ENCODE measurements around the gene TIMM17A. TPM values are rescaled to one million over a fixed set of nuclear protein-coding genes. Genes with fewer than 3 reads are reported as not detected.
"Not testable (repeated sequence)": the region's sequence is repeated elsewhere in the genome, so short reads cannot be mapped to it uniquely, and the experiment has no call there.

TIMM17A gene
- total RNA-seq, 1 experiment from 2014 or later: 56.1 TPM

DNA sequence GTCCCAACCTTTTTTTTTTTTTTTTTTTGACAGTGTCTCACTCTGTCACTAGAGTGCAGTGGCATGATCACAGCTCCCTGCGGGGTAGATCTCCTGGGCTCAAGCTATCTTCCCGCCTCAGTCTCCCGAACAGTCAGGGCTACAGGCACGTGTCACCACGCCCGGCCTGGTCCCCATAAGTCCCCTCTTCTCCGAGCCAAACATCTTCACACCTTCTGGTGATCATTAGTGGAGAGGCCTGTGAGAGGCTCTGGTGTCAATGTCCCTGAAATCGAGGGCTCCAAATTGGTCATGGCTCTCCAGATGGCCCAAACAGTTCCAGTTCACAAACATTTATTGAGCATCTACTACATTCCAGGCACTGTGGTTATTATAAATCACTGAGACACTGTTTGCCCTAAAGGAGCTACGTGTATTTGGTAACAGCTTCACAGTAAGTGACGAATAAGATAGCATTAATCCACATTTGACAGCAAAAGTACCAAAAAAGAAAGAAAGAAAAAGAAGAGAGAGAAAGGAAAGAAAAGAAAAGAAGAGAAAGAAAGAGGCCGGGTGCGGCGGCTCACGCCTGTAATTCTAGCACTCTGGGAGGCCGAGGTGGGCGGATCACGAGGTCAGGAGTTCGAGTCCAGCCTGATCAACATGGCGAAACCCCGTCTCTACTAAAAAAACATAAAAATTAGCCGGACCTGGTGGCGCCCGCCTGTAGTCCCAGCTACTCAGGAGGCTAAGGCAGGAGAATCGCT lies 867 bp upstream of the TIMM17A start:
- peaks cover 10% of the 10 kb centered on the region for H3K4me1 Mint-ChIP-seq
- ChIA-PET POLR2A (interaction anchor here (0.9 to 2.5 kb wide), 7 partner anchors 8 to 61 kb away, joined by 3 to 14 read pairs (median 5); partner anchors contain the start of genes ELF3 and LMOD1), CTCF (interaction anchor here (0.7 to 4.5 kb wide), 8 partner anchors 9 to 506 kb away, joined by 3 to 38 read pairs (median 6); partner anchors contain the start of gene LMOD1)
- peak overlapping the region; percentile 98 for H3K27ac Mint-ChIP-seq
- no peaks in the 10 kb centered on the region; the same call in 1 of the 2 replicates for H3K27me3 Mint-ChIP-seq (ENCODE audit: low read depth)
- H3K9me3 Mint-ChIP-seq: no peaks in the 10 kb centered on the region
- ATAC-seq (no peak), DNase-seq (ENCODE audit: low spot score) (peak; percentile 23)
- peaks cover 25% of the 10 kb centered on the region for H3K36me3 Mint-ChIP-seq
- H3K4me3 Mint-ChIP-seq: peak overlapping the region; percentile 97
- TF ChIP-seq ZNF317 (CRISPR knock-in tag; IDR thresholded peaks at IDR 0.05; ENCODE audit: borderline replicate concordance, low read depth): no peak
- no peak for TF ChIP-seq SMAD4 (CRISPR knock-in tag; IDR thresholded peaks at IDR 0.05)
- TF ChIP-seq NR1H2 (CRISPR knock-in tag; IDR thresholded peaks at IDR 0.05): no peak
- TF ChIP-seq, protein P1, sequence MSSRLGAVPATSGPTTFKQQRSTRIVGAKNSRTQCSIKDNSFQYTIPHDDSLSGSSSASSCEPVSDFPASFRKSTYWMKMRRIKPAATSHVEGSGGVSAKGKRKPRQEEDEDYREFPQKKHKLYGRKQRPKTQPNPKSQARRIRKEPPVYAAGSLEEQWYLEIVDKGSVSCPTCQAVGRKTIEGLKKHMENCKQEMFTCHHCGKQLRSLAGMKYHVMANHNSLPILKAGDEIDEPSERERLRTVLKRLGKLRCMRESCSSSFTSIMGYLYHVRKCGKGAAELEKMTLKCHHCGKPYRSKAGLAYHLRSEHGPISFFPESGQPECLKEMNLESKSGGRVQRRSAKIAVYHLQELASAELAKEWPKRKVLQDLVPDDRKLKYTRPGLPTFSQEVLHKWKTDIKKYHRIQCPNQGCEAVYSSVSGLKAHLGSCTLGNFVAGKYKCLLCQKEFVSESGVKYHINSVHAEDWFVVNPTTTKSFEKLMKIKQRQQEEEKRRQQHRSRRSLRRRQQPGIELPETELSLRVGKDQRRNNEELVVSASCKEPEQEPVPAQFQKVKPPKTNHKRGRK (CRISPR knock-in tag; IDR thresholded peaks at IDR 0.05; ENCODE audit: borderline replicate concordance): no peak
- no peak for TF ChIP-seq OVOL2 (CRISPR knock-in tag; IDR thresholded peaks at IDR 0.05; ENCODE audit: borderline replicate concordance)
- no peak for TF ChIP-seq MYBL2 (CRISPR knock-in tag; IDR thresholded peaks at IDR 0.05)
- TF ChIP-seq KAT7 (CRISPR knock-in tag; IDR thresholded peaks at IDR 0.05; ENCODE audit: borderline replicate concordance): no peak
- no peak for TF ChIP-seq NR3C1 (CRISPR knock-in tag; conservative IDR thresholded peaks at IDR 0.05; ENCODE audit: low read depth)
- no peak for TF ChIP-seq PRRX2 (CRISPR knock-in tag; IDR thresholded peaks at IDR 0.05)

DNA sequence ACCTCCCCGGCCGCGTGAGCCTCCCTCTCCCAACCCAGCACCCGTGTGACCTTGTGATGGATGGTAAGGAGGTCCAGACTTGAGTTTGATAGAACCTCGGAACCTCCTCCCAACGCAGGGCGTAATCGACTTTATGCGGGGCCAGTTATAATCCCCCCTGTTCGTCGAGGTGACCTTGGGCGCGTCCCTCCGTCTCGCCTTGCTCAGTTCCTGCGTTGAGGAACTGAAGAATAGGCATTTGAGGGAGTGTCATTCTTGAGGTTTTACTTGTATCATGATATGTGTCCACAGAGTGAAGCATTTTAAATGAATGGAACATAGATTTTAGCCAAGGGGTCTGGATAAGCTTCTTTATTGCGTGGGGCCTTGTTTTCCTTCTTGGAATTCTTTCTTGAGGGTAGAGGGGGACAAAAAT lies 433 bp downstream of the TIMM17A start:
- ATAC-seq: peak; percentile 53
- POLR2A ChIA-PET: interaction anchor here (0.9 to 2.5 kb wide), 6 partner anchors 9 to 62 kb away, joined by 3 to 14 read pairs (median 4); partner anchors contain the start of genes ELF3 and LMOD1
- Mint-ChIP-seq H3K9me3 (no peaks in the 10 kb centered on the region), H3K4me1 (peaks cover 10% of the 10 kb centered on the region), H3K36me3 (peaks cover 31% of the 10 kb centered on the region), H3K4me3 (peak overlapping the region; percentile 97), H3K27ac (peak overlapping the region; percentile 98), H3K27me3 (ENCODE audit: low read depth) (no peaks in the 10 kb centered on the region)
- TF ChIP-seq FOXP1 (CRISPR knock-in tag; IDR thresholded peaks at IDR 0.05; ENCODE audit: borderline replicate concordance): no peak
- TF ChIP-seq, protein P2, sequence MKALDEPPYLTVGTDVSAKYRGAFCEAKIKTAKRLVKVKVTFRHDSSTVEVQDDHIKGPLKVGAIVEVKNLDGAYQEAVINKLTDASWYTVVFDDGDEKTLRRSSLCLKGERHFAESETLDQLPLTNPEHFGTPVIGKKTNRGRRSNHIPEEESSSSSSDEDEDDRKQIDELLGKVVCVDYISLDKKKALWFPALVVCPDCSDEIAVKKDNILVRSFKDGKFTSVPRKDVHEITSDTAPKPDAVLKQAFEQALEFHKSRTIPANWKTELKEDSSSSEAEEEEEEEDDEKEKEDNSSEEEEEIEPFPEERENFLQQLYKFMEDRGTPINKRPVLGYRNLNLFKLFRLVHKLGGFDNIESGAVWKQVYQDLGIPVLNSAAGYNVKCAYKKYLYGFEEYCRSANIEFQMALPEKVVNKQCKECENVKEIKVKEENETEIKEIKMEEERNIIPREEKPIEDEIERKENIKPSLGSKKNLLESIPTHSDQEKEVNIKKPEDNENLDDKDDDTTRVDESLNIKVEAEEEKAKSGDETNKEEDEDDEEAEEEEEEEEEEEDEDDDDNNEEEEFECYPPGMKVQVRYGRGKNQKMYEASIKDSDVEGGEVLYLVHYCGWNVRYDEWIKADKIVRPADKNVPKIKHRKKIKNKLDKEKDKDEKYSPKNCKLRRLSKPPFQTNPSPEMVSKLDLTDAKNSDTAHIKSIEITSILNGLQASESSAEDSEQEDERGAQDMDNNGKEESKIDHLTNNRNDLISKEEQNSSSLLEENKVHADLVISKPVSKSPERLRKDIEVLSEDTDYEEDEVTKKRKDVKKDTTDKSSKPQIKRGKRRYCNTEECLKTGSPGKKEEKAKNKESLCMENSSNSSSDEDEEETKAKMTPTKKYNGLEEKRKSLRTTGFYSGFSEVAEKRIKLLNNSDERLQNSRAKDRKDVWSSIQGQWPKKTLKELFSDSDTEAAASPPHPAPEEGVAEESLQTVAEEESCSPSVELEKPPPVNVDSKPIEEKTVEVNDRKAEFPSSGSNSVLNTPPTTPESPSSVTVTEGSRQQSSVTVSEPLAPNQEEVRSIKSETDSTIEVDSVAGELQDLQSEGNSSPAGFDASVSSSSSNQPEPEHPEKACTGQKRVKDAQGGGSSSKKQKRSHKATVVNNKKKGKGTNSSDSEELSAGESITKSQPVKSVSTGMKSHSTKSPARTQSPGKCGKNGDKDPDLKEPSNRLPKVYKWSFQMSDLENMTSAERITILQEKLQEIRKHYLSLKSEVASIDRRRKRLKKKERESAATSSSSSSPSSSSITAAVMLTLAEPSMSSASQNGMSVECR (CRISPR knock-in tag; IDR thresholded peaks at IDR 0.05; ENCODE audit: borderline replicate concordance): 0 out of 2 replicates have a peak, but pooled peaks have one; percentile 5
- DNase-seq (ENCODE audit: low spot score): no peak
- CTCF ChIA-PET: interaction anchor here (1.0 to 4.5 kb wide), 5 partner anchors 10 to 78 kb away, joined by 3 to 38 read pairs (median 9); partner anchors contain the start of genes ELF3 and LMOD1

DNA sequence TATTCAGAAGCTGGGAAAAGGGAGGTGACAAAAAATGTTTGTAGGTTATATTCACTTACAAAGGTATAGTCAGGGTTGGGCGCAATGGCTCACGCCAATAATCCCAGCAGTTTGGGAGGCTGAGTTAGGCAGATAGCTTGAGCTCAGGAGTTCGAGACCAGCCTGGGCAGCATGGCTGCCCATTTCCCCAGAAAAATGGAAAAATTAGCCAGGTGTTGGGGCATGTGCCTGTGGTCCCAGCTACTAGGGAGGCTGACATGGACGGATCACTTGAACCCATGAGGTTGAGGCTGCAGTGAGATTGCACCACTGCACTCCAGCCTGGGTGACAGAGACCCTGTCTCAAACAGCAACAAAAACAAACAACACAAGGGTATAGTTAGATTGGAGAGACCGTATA lies 3.0 kb downstream of the TIMM17A start:
- no peak overlapping the region for H3K27ac Mint-ChIP-seq
- CTCF ChIA-PET: no interaction called here
- no peaks in the 10 kb centered on the region for H3K27me3 Mint-ChIP-seq (ENCODE audit: low read depth)
- POLR2A ChIA-PET: no interaction called here
- H3K4me3 Mint-ChIP-seq: no peak overlapping the region
- no peaks in the 10 kb centered on the region for H3K9me3 Mint-ChIP-seq
- no peak for DNase-seq (ENCODE audit: low spot score)
- H3K4me1 Mint-ChIP-seq: peaks cover 10% of the 10 kb centered on the region
- peaks cover 50% of the 10 kb centered on the region for H3K36me3 Mint-ChIP-seq
- ATAC-seq: no peak
- no peak for TF ChIP-seq ZNF219 (CRISPR knock-in tag; IDR thresholded peaks at IDR 0.05; ENCODE audit: borderline replicate concordance)
- TF ChIP-seq, protein P3, sequence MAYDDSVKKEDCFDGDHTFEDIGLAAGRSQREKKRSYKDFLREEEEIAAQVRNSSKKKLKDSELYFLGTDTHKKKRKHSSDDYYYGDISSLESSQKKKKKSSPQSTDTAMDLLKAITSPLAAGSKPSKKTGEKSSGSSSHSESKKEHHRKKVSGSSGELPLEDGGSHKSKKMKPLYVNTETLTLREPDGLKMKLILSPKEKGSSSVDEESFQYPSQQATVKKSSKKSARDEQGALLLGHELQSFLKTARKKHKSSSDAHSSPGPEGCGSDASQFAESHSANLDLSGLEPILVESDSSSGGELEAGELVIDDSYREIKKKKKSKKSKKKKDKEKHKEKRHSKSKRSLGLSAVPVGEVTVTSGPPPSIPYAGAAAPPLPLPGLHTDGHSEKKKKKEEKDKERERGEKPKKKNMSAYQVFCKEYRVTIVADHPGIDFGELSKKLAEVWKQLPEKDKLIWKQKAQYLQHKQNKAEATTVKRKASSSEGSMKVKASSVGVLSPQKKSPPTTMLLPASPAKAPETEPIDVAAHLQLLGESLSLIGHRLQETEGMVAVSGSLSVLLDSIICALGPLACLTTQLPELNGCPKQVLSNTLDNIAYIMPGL (CRISPR knock-in tag; IDR thresholded peaks at IDR 0.05): no peak
- TF ChIP-seq, protein P1 (CRISPR knock-in tag; IDR thresholded peaks at IDR 0.05; ENCODE audit: borderline replicate concordance): no peak

DNA sequence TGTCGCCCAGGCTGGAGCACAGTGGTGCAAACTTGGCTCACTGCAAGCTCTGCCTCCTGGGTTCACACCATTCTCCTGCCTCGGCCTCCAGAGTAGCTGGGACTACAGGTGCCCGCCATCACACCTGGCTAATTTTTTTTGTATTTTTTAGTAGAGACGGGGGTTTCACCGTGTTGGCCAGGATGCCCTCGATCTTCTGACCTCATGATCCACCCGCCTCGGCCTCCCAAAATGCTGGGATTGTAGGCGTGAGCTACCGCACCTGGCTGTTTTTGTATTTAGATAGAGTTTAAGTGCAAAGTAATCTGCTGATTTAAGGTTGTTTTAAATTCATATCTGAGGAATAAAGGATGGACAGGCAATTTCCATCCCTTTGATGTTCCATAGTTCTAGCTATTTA lies 7.1 kb downstream of the TIMM17A start:
- ATAC-seq; POLR2A ChIA-PET; H3K4me1 Mint-ChIP-seq; H3K4me3 Mint-ChIP-seq; H3K27me3 Mint-ChIP-seq (ENCODE audit: low read depth); H3K27ac Mint-ChIP-seq; H3K9me3 Mint-ChIP-seq; DNase-seq (ENCODE audit: low spot score): not testable (repeated sequence)
- H3K36me3 Mint-ChIP-seq: peaks cover 74% of the 10 kb centered on the region
- CTCF ChIA-PET: interaction anchor here (0.6 to 3.9 kb wide), 3 partner anchors 66 to 155 kb away, joined by 4 to 13 read pairs (median 5); no protein-coding TSS in a partner anchor
